Keratinocyte (primary cell): ENCODE data around the gene AHCYL2.

Source experiments
- EZH2 ChIP-seq: IDR thresholded peaks from one replicate; pipeline ENCODE4 v1.6.1; 2012; ENCODE audit warnings: inconsistent platforms, mild to moderate bottlenecking, low read length, moderate library complexity
- TF ChIP-seq, protein P1 (sequence below), 3 experiments: IDR thresholded peaks in 1 of 3; conservative IDR thresholded peaks in 1 of 3; optimal IDR thresholded peaks in 1 of 3; 2 replicates in 2 of 3; 3 replicates in 1 of 3; pipeline versions ENCODE3 to v1.5.1; 2011; ENCODE audit warnings: low read length in 3 of 3, mild to moderate bottlenecking in 3 of 3, moderate library complexity in 2 of 3, control low read depth in 1 of 3, inconsistent platforms in 1 of 3; ENCODE audit not compliant: insufficient read depth in 2 of 3; ENCODE audit errors: extremely low read depth in 1 of 3

DNA sequence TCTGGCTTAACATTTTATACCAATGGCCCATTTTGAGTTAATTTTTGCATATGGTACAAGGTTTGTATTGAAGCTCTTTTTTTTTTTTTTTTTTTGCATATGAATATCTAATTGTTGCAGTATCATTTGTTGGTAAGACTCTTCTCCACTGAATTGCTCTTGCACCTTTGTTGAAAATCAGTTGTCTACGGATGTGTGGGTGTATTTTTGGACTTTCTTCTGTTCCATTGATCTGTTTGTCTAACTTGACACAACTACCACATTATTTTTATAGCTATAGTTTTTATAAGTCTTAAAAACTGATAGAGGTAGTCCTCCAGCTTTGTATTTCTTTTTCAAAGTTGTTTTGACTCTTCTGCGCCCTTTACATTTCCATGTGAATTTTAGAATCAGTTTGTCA is 53.9 kb downstream of the AHCYL2 start:
- TF ChIP-seq, protein P1, sequence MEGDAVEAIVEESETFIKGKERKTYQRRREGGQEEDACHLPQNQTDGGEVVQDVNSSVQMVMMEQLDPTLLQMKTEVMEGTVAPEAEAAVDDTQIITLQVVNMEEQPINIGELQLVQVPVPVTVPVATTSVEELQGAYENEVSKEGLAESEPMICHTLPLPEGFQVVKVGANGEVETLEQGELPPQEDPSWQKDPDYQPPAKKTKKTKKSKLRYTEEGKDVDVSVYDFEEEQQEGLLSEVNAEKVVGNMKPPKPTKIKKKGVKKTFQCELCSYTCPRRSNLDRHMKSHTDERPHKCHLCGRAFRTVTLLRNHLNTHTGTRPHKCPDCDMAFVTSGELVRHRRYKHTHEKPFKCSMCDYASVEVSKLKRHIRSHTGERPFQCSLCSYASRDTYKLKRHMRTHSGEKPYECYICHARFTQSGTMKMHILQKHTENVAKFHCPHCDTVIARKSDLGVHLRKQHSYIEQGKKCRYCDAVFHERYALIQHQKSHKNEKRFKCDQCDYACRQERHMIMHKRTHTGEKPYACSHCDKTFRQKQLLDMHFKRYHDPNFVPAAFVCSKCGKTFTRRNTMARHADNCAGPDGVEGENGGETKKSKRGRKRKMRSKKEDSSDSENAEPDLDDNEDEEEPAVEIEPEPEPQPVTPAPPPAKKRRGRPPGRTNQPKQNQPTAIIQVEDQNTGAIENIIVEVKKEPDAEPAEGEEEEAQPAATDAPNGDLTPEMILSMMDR (optimal IDR thresholded peaks at IDR 0.05 in 1 of 3, IDR thresholded peaks at IDR 0.05 in 1 of 3, conservative IDR thresholded peaks at IDR 0.05 in 1 of 3; ENCODE audit: extremely low read depth in 1 of 3, insufficient read depth in 2 of 3, low read length in 3 of 3): no peak
- no peak for TF ChIP-seq EZH2
